ENCODE results near the gene CD207. TPM values are rescaled to one million over a fixed set of nuclear protein-coding genes. Genes with fewer than 3 reads are reported as not detected.

Gene CD207
- polyA plus RNA-seq, 3 donors: 0.05 TPM; not detected in 2

- Histone ChIP-seq H3K4me2 (replicated peaks; ENCODE audit: extremely low read depth, low read length, poor library complexity, severe bottlenecking) (no peak overlapping the region), H3K79me2 (ENCODE audit: insufficient read depth, low read length) (no peaks in the 10 kb centered on the region), H3K27me3 (ENCODE audit: control insufficient read depth in 2 of 2, insufficient read depth in 2 of 2, low read length in 2 of 2) (no peaks in the 10 kb centered on the region), H4K20me1 (ENCODE audit: insufficient read depth, low read length) (no peaks in the 10 kb centered on the region), H3K4me3 (replicated peaks in 1 of 3; ENCODE audit: low read depth in 2 of 3, low read length in 3 of 3) (no peak overlapping the region), H3K27ac (ENCODE audit: low read depth in 1 of 2, low read length in 2 of 2) (no peak overlapping the region), H2AFZ (ENCODE audit: insufficient read depth, low read depth, low read length, poor library complexity, severe bottlenecking) (no peak overlapping the region), H3K9ac (ENCODE audit: insufficient read depth, low read length, poor library complexity, severe bottlenecking) (no peak overlapping the region), H3K4me1 (ENCODE audit: control insufficient read depth in 1 of 2, insufficient read depth in 2 of 2, low read length in 2 of 2) (no peaks in the 10 kb centered on the region), H3K36me3 (replicated peaks in 1 of 2; ENCODE audit: control insufficient read depth in 1 of 2, insufficient read depth in 2 of 2, low read length in 2 of 2) (no peaks in the 10 kb centered on the region), H3K9me3 (replicated peaks in 1 of 2; ENCODE audit: control insufficient read depth in 1 of 2, insufficient read depth in 1 of 2, low read length in 2 of 2) (no peaks in the 10 kb centered on the region)
- intact Hi-C loops (cut with micrococcal nuclease): no loop called here
- peaks cover 7 to 16% (median 13%) of the 10 kb centered on the region in 3 donors for H3K27me3 Mint-ChIP-seq (ENCODE audit: low read depth in 3 of 3)
- no peaks in the 10 kb centered on the region for H3K36me3 Mint-ChIP-seq
- DNase-seq: no peak
- peaks cover 3% of the 10 kb centered on the region for H3K4me1 Mint-ChIP-seq
- H3K27ac Mint-ChIP-seq: no peak overlapping the region
- WGBS (ENCODE audit: insufficient coverage): 84% methylated on average over 2 of the region's 6 CpGs
- TF ChIP-seq CTCF (IDR thresholded peaks at IDR 0.05): no peak
- H3K4me3 Mint-ChIP-seq: no peak overlapping the region
- H3K9me3 Mint-ChIP-seq: peaks cover 0 to 8% (median 6%) of the 10 kb centered on the region in 7 donors
These were observed 29.0 kb downstream of the CD207 start for GRCh38 chr2:70806620-70807019.

GRCh38 chr2:70806013-70806412 lies 29.6 kb downstream of the CD207 start:
- Histone ChIP-seq H2AFZ (ENCODE audit: insufficient read depth, low read depth, low read length, poor library complexity, severe bottlenecking) (no peak overlapping the region), H3K79me2 (ENCODE audit: insufficient read depth, low read length) (no peaks in the 10 kb centered on the region), H3K9ac (ENCODE audit: insufficient read depth, low read length, poor library complexity, severe bottlenecking) (no peak overlapping the region), H3K27me3 (ENCODE audit: control insufficient read depth in 2 of 2, insufficient read depth in 2 of 2, low read length in 2 of 2) (no peaks in the 10 kb centered on the region), H3K4me2 (replicated peaks; ENCODE audit: extremely low read depth, low read length, poor library complexity, severe bottlenecking) (no peak overlapping the region), H3K9me3 (replicated peaks in 1 of 2; ENCODE audit: control insufficient read depth in 1 of 2, insufficient read depth in 1 of 2, low read length in 2 of 2) (no peaks in the 10 kb centered on the region), H3K36me3 (replicated peaks in 1 of 2; ENCODE audit: control insufficient read depth in 1 of 2, insufficient read depth in 2 of 2, low read length in 2 of 2) (no peaks in the 10 kb centered on the region), H3K4me3 (replicated peaks in 1 of 3; ENCODE audit: low read depth in 2 of 3, low read length in 3 of 3) (no peak overlapping the region), H3K27ac (ENCODE audit: low read depth in 1 of 2, low read length in 2 of 2) (no peak overlapping the region), H3K4me1 (ENCODE audit: control insufficient read depth in 1 of 2, insufficient read depth in 2 of 2, low read length in 2 of 2) (no peaks in the 10 kb centered on the region), H4K20me1 (ENCODE audit: insufficient read depth, low read length) (no peaks in the 10 kb centered on the region)
- H3K9me3 Mint-ChIP-seq: peaks cover 0 to 9% (median 6%) of the 10 kb centered on the region in 7 donors
- WGBS (ENCODE audit: insufficient coverage): no CpG with 5 or more reads among the region's 5 CpGs
- H3K27ac Mint-ChIP-seq: no peak overlapping the region
- no peaks in the 10 kb centered on the region for H3K36me3 Mint-ChIP-seq
- no peak overlapping the region for H3K4me3 Mint-ChIP-seq
- peaks cover 7 to 16% (median 10%) of the 10 kb centered on the region in 3 donors for H3K27me3 Mint-ChIP-seq (ENCODE audit: low read depth in 3 of 3)
- intact Hi-C loops (cut with micrococcal nuclease): no loop called here
- TF ChIP-seq CTCF (IDR thresholded peaks at IDR 0.05): no peak
- DNase-seq: no peak
- H3K4me1 Mint-ChIP-seq: peaks cover 3% of the 10 kb centered on the region
